GM10847 (cell line): ENCODE data around the gene FANCC.

Experiments
- POLR2A ChIP-seq: IDR thresholded peaks from 2 replicates; pipeline ENCODE4 v1.6.1; 2011; ENCODE audit not compliant: insufficient read length; ENCODE audit errors: extremely low read depth

FANCC gene

GRCh38 chr9:95103281-95103771, 214.2 kb downstream of the FANCC start:
- no peak for TF ChIP-seq POLR2A

- TF ChIP-seq POLR2A, result no peak
Measured at GRCh38 chr9:95102572-95102971, 214.9 kb downstream of the FANCC start.

DNA sequence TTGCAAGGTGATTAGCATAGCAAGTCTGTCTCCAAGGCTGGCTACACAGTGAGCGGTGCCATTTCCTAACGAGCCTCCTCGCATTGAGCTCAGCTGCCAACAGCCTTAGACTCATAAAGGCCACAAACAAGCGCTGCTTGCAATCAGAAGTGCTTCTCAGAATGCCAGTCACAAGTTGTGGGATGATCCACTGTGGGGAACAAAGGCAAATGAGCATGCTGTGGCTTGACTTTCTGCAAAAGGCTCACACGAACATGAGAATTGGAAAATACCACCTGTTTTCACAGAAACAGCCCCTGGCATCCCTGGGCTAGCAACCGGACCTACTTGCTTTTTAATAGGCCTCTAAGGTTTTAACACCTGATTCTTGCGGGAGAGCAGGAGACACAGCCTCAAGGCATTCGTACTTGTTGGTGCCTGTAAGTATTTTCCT, 215.5 kb downstream of the FANCC start:
- TF ChIP-seq POLR2A, result no peak

- TF ChIP-seq POLR2A, result no peak
Measured at GRCh38 chr9:95101326-95101725, 216.2 kb downstream of the FANCC start.

- no peak for TF ChIP-seq POLR2A
Measured at GRCh38 chr9:95100071-95100627, 217.4 kb downstream of the FANCC start.

DNA sequence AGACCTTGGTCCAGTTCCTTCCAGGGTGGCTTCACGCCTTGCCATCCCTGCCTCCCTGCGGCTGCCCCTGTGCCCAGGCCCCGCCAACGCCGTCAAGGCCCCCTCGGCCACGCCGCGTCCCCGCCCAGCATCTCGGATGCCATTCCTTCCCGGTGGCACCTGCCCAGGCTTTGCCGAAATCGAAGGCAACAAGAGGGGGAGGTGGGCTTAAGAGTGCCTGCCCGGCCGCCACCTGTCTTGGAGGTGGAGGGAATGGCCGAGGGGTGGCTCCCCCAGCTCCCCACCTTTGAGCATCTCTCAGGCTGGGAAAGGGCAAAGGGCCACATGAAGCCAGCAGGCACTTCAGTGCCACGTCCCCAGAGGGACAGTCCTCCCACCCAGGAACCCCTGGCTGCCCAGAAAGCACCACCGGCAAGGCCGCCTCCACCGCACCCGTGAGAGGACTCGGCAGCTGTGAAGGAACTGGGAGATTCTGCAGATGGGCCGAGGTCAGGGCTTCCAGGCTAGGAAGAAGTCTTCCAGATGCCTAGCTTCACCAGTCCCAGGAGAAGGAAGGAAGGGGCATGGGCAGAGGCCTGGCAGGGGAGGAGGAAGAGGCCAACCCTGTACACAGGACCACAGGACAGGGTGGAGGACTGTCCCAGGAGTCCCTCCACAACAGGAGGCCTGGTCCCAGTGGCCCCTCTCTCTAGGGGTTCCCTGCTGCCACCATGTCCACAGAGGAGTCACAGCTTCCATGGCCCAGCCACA, 218.0 kb downstream of the FANCC start:
- TF ChIP-seq POLR2A, result no peak

DNA sequence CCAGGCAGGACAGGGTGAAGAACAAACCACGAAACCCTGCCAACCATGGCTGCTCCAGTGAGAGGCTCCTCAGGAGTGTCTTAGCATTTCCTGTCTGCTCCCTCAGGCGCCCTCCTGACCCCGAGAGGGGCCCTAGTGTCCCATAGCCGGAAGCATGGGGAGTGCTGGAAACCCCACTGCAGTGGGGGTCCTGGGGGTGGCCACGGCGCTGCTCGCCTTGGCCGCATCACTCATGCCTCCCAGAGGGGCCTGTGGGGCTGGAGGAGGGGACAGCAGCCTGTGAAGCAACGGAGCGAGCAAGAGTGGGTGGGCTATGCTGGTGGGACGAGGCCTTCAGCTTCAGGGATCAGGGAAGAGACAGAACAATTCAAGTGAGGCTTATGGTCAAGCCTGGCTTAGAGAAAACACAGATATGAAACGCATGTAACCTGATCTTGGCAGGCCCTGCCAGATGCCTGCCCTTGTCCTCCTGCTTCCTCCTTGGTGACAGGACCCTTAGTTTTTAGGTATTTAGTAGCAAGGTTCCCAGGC, 219.1 kb downstream of the FANCC start:
- TF ChIP-seq POLR2A, result no peak

GRCh38 chr9:95097279-95097678, 220.2 kb downstream of the FANCC start:
- no peak for TF ChIP-seq POLR2A

DNA sequence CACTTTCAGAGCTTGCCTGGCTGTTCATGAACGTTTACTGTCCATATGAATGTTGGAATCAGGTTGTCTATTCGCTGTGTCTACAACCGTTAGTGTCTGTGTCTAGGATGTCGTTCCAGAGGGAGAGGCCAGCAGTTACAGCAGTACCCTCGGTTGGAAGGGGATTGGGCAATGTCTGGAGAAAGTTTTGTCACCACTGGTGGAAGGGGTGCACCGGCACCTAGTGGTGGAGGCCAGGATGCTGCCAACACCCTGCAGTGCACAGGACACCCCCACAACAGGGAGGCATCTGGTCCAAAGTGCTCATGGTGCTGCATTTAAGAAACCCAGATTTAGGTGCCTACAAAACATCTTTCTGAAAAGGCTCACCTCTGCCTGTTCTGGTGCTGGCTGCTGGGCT, 220.7 kb downstream of the FANCC start:
- no peak for TF ChIP-seq POLR2A

- no peak for TF ChIP-seq POLR2A
Measured at GRCh38 chr9:95096381-95096780, 221.1 kb downstream of the FANCC start.

DNA sequence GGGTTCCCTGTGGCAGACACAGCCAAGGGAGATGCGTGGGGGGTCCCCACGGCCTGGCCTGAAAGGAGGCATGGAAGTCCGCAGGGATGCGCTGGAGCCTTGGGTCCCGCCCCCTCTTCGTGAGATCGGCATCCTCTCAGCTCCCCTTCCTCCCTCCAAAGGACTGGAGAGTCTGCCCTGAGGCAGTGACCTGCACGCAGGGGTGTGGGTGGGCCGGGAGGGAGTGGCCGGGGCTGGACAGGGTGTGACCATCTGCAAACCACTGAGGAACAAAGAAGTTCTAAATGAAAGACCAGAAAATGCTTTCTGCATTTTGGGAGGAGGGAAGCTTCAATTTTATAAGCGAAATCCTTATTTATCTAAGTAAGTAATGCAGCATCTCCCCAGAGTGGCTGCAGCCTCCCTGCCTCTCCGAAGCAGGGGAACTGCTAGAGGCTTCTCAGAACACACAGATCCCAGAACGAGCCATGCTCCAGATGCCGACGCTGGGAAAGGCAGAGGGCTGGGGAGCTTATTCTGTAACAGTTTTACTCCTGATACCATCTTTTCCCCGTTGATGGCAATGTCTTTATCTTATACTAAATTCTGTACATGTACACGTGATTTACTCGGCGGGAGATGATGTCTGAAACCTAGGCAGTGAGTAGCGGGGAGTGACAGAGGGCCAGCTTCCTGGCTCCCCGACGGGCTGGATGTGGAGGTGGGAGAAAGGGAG, 221.7 kb downstream of the FANCC start:
- TF ChIP-seq POLR2A, result no peak

DNA sequence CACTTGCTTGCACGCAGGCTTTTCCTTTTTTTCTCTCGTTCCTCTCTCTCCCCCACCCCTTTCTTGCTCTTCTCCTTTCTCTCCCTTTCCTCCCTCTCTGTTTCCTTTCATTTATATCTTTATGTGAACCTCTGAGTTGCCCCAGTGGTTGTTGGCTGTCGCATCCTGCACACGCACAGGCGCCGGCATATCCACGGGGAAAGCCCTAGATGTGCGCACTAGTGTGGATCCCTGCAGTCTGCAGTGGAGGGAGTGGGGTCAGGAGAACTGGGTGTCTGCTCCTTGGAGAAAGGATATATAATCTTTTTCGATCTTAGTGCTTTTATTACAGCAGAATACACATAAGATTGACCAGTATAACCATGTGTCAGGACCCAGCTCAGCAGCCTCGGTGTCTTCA, 223.5 kb downstream of the FANCC start:
- TF ChIP-seq POLR2A, result no peak

GRCh38 chr9:95093586-95093985, 223.9 kb downstream of the FANCC start:
- no peak for TF ChIP-seq POLR2A

DNA sequence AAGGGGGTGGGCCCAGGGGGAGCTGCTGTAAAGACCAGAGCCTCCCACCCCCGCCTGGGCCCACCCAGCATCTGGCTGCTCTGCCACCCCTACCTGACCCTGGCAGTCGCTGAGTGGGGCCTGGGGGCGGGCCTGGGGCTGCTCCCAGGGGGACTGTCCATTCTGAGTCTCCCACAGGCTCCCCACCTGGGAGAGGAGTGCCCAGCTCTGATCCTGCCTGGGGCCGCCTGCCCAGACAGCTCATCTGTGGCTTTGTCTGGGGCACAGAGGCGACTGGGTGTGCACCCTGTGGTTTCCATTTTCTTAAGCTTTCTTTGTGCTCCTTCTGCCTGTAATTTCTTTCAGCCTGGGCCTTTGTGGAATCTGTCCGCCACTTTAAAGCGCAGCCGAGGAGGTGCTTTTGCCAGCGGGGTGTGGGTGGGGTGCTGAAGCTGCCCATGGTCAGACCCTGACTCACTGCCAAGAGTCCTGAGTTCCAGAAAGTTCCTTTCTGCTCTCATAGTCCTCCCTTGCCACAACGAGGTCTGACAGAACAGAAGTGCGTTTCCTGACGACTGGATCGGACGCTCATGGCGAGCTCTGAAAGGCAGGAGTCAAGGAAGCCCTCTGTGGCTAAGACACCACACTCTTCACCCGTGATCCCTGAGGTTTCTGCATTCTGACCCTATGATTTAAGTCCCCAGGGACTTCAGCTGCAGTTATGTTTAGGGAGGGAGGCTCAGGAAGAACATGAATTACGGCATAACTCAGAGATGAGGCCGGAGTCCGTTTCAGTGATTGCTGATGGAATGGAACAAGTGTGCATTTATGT, 225.0 kb downstream of the FANCC start:
- TF ChIP-seq POLR2A, result no peak
